Adrenal gland (tissue), 12 donors: ENCODE data around the gene MAGI2. TPM values are rescaled to one million over a fixed set of nuclear protein-coding genes. Genes with fewer than 3 reads are reported as not detected.

Experiments
- DNase-seq, 7 donors: peaks; one replicate each; pipeline ENCODE4 v3.0.0-alpha.2; 2019 to 2020
- H3K27ac ChIP-seq, 5 donors: fragments of 200-600 bp; sonication (generic) in 4 of 5; 1 replicate in 3 of 5; 2 replicates in 2 of 5; pipeline versions ENCODE4 v1.5.1 to v1.8.0; 2016 to 2020; ENCODE audit warnings: mild to moderate bottlenecking in 1 of 5
- H3K27me3 ChIP-seq: fragments of 200-600 bp; 2 replicates; pipeline ENCODE4 v1.8.0; 2021
- H3K36me3 ChIP-seq, 2 donors: fragments of 200-600 bp; replicated peaks in 1 of 2; 1 replicate in 1 of 2; 2 replicates in 1 of 2; pipeline versions ENCODE4 v1.5.1 to v1.8.0; 2018 to 2022
- H3K4me1 ChIP-seq, 2 donors: fragments of 200-600 bp; replicated peaks in 1 of 2; 1 replicate in 1 of 2; 2 replicates in 1 of 2; pipeline versions ENCODE4 v1.5.1 to v1.8.0; 2018 to 2021
- H3K4me3 ChIP-seq, 4 donors: fragments of 200-600 bp; sonication (generic) in 3 of 4; one replicate each; pipeline ENCODE4 v1.5.1; 2016 to 2018
- H3K9me3 ChIP-seq, 3 donors: fragments of 200-600 bp; sonication (generic) in 1 of 3; replicated peaks in 1 of 3; 1 replicate in 2 of 3; 2 replicates in 1 of 3; pipeline versions ENCODE4 v1.5.1 to v1.8.0; 2016 to 2021
- POLR2A ChIP-seq, 2 donors: fragments of 450-650 bp; IDR thresholded peaks; one replicate each; pipeline ENCODE4 v1.6.1; 2017; ENCODE audit warnings: antibody characterized with exemption in 2 of 2, mild to moderate bottlenecking in 2 of 2, moderate library complexity in 1 of 2
- WGBS, 4 donors: extraction: QIAGEN DNeasy Blood & Tissue Kit in 2 of 4; methylation state at CpG; one replicate each; pipeline versions ENCODE4 v1.1.5 to v1.1.7; 2013 to 2017; 5-methylcytosine and 5-hydroxymethylcytosine counted together
- intact Hi-C, 2 donors: fragments of 100-400 bp; cut with DNase I; formaldehyde crosslinking; loops; one replicate each; pipeline versions ENCODE4 v1.14.1 to v1.15.0; 2022 to 2023
- polyA plus RNA-seq, 3 donors: library from polyadenylated mRNA; stranded (reverse); fragments of 200-250 nt in 2 of 3; fragments of 350-450 nt in 1 of 3; fragmentation: Illumina TruSeq in 1 of 3; extraction: RNeasy Lipid Tissue Mini Kit (QIAGEN cat#74804) in 1 of 3; gene quantifications; one replicate each; pipeline ENCODE4 v1.2.3, GENCODE V29; 2013 to 2014
- total RNA-seq, 9 donors: library from RNA; depleted of rRNA in 4 of 9; stranded (reverse); fragments of >200 nt in 4 of 9; fragments of 120-200 nt in 1 of 9; fragmentation: NEBNext Ultra II Directional in 1 of 9; extraction: Animal tissue kit (Norgen Biotek cat#: 25700) in 1 of 9; gene quantifications; one replicate each; pipeline versions ENCODE4 v1.1.0 to v1.2.4, GENCODE V29; 2013 to 2023
- TF ChIP-seq, protein P1 (sequence below), 6 experiments: fragments of 450-650 bp in 4 of 6; fragments of 200-600 bp in 2 of 6; sonication (generic) in 1 of 6; IDR thresholded peaks; 1 replicate in 5 of 6; 2 replicates in 1 of 6; pipeline versions ENCODE4 v1.5.1 to v1.8.0; 2016 to 2021; ENCODE audit warnings: antibody characterized with exemption in 6 of 6, mild to moderate bottlenecking in 2 of 6, moderate library complexity in 1 of 6
- donor health status: healthy with polysubstance abuse.
- donor health status: Bipolar disorder and iron deficiency.
- donor health status: DM: yes; HTN: yes; CAD: no.
- donor health status: DM: no; HTN: no; CAD: no.
- donor health status: DM: no; HTN: no; CAD: no.
- donor health status: DM: yes; HTN: yes; CAD: no.

Gene MAGI2
- total and polyA plus RNA-seq, 12 donors = 3.2 to 37.1 (median 17.1) TPM

DNA sequence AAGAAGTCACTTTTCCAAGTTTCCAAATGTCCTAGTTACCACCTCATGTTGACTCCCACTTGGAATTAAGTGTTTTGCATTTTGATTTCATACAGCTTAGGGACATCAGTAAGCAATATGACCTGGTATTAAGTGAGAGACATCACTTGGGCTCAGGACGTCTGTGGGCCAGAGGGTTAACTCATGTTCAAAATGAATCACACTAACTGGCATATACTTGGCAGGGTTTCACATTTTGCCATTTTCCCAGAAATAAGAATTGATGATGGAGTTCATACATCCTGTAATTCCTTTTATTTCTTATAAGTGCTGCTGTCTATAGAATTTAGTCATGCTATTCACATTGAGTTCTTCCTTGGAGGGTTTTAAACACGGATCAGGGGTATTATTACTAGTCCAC lies 1138.3 kb downstream of the MAGI2 start:
- H3K27me3 ChIP-seq = no peaks in the 10 kb centered on the region
- TF ChIP-seq, protein P1, sequence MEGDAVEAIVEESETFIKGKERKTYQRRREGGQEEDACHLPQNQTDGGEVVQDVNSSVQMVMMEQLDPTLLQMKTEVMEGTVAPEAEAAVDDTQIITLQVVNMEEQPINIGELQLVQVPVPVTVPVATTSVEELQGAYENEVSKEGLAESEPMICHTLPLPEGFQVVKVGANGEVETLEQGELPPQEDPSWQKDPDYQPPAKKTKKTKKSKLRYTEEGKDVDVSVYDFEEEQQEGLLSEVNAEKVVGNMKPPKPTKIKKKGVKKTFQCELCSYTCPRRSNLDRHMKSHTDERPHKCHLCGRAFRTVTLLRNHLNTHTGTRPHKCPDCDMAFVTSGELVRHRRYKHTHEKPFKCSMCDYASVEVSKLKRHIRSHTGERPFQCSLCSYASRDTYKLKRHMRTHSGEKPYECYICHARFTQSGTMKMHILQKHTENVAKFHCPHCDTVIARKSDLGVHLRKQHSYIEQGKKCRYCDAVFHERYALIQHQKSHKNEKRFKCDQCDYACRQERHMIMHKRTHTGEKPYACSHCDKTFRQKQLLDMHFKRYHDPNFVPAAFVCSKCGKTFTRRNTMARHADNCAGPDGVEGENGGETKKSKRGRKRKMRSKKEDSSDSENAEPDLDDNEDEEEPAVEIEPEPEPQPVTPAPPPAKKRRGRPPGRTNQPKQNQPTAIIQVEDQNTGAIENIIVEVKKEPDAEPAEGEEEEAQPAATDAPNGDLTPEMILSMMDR (IDR thresholded peaks at IDR 0.05) = no peak
- TF ChIP-seq POLR2A (IDR thresholded peaks at IDR 0.05) = no peak
- no peaks in the 10 kb centered on the region for H3K4me1 ChIP-seq
- intact Hi-C loops = no loop called here
- DNase-seq = no peak
- H3K9me3 ChIP-seq = no peaks in the 10 kb centered on the region
- H3K27ac ChIP-seq = no peak overlapping the region
- 51 to 62% (median 58%) methylated on average over 2 of the region's 2 CpGs for WGBS, 4 donors
- no peak overlapping the region for H3K4me3 ChIP-seq
- no peaks in the 10 kb centered on the region for H3K36me3 ChIP-seq

GRCh38 chr7:78311181-78311580 lies 1142.3 kb downstream of the MAGI2 start:
- DNase-seq = no peak
- H3K4me3 ChIP-seq = no peak overlapping the region
- intact Hi-C loops = no loop called here
- H3K4me1 ChIP-seq = no peaks in the 10 kb centered on the region
- H3K36me3 ChIP-seq = no peaks in the 10 kb centered on the region
- no peak overlapping the region for H3K27ac ChIP-seq
- no peaks in the 10 kb centered on the region for H3K27me3 ChIP-seq
- TF ChIP-seq, protein P1 (IDR thresholded peaks at IDR 0.05) = no peak
- no peak for TF ChIP-seq POLR2A (IDR thresholded peaks at IDR 0.05)
- no peaks in the 10 kb centered on the region for H3K9me3 ChIP-seq
- WGBS, 4 donors = 85 to 89% (median 87%) methylated on average over 2 of the region's 2 CpGs

- no peaks in the 10 kb centered on the region for H3K36me3 ChIP-seq
- no peak overlapping the region for H3K27ac ChIP-seq
- no peaks in the 10 kb centered on the region for H3K27me3 ChIP-seq
- intact Hi-C loops = no loop called here
- no peaks in the 10 kb centered on the region for H3K9me3 ChIP-seq
- no peak overlapping the region for H3K4me3 ChIP-seq
- TF ChIP-seq, protein P1 (IDR thresholded peaks at IDR 0.05) = no peak
- TF ChIP-seq POLR2A (IDR thresholded peaks at IDR 0.05) = no peak
- H3K4me1 ChIP-seq = no peaks in the 10 kb centered on the region
- DNase-seq = no peak
Measured at GRCh38 chr7:78307892-78308291, 1145.6 kb downstream of the MAGI2 start.

DNA sequence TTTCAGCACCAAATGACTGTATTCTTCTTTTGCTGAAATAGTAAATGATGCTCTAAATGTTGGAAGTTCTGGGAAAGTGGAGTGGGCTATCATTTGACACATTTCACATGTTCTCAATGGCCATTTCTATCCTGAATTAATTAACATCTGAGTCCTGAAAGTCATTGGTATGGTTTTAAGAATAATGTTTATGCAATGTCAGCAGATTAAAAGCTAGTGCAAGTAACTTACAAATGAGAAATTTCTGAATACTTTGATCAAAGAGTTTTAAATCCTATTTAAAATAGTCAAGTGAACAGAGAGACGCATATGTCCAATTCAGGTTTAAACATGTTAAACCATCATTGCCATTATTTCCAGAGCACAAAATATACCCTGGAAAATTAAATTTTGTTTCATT lies 1146.8 kb downstream of the MAGI2 start:
- Histone ChIP-seq H3K27ac (no peak overlapping the region), H3K4me1 (no peaks in the 10 kb centered on the region), H3K9me3 (no peaks in the 10 kb centered on the region), H3K4me3 (no peak overlapping the region), H3K27me3 (no peaks in the 10 kb centered on the region), H3K36me3 (no peaks in the 10 kb centered on the region)
- TF ChIP-seq POLR2A (IDR thresholded peaks at IDR 0.05) = no peak
- TF ChIP-seq, protein P1 (IDR thresholded peaks at IDR 0.05) = no peak
- intact Hi-C loops = no loop called here
- WGBS, 4 donors = 96 to 100% (median 97%) methylated on average over 1 of the region's 1 CpG
- no peak for DNase-seq
